Left forelimb (tissue), 1 donor: ENCODE data around the gene P2RY14.

Experiments used
- DNase-seq: peaks from one replicate; pipeline ENCODE4 v3.0.0-alpha.2; 2018; ENCODE audit warnings: low spot score

Gene P2RY14

DNA sequence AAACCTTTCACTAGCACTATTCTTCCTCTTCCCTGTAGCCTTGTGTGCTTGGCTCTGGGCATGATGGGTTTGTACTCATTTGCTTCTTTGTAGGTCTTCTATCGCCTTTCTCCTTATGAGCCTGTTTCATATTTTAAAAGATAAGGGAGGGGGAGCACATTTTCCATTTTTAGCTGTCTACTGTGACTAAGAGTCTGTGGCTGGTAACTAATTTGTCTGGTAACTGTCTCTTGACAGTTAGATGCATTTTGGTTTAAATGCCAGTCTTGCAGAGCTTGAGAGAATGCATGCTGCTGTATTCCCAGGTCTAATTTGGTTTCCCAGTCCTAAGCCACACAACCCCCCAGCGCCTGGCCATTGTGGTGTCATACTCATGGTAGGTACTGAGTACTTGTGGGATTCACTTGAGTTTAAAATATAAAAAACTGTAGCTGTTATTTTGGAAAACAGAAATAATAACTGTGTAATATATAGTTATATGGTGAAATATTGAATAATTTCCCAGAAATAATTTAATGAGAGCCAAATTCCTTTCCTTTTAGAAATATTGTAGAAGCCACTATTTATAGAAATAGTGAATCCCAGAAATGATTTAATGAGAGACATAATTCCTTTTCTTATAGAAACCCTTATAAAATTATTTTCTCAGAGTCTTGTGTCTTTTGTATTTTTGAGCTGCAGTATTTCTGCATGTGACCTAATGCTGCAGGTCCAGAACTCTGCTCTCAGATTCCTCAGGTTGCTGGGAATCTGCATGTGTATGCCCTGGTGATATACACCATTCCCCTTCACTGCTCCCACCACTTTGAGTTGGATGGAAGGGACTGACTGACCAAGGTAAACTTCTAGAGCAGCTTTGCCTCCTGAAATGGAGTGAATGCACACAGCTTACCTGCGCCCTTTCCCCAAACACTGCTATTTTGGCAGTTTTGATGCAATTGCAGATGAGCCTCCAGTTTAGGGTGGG is 61.4 kb downstream of the P2RY14 start:
- no peak for DNase-seq

DNA sequence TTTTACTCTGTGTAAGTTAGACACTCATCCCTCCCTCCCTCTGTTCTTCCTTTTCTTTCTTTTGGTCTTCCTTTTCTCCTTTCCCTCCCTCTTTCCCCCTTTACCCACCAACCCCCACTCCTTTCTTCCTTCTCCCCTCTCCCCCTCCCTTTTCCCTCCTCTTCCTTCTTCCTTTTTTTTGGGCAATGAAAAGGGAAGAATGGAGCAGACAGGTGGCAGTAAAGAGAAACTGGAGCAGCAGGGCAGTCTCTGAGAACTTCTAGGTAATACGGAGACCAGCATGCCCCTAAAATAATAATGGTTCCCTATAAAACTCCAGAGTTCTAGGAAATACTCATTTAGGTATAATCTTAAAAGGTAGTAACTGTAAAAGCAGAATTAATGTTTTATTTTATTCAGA is 63.9 kb downstream of the P2RY14 start:
- no peak for DNase-seq

GRCh38 chr3:151213881-151214280 is 64.5 kb downstream of the P2RY14 start:
- no peak for DNase-seq

- no peak for DNase-seq
Observed at GRCh38 chr3:151213151-151213550, 65.2 kb downstream of the P2RY14 start.

DNA sequence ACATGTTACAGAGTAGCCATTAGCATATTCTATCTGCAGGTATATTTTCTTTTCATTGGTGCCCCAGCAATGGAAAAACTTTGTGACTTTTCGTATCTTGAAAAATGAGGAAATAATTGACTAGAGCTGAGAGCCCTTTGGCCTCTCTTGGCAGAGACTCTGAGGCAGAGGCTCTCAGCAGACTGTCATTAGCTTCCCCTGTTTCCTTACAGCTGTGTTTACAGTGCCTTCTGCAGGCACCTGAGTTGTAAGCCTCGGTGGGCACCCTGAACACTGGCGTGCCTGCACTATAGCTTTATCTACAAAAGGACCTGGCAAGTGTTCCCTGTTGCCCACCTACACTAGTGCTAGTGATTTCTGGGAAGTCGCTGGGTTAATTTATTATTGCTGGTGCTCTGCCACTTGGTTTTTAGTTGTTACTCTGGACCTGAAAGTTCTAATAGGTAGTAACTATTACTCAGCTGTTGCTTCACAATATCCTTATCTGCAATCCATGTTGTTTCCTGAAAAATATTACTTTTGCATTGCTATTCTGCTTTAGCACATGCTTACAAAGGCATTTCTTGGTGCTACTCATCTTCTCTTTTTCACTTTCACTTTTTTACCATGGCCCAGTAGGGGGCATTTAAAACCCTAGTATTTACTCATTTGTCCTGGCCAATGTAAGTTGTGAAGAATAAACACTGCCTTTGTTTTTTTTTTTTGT is 67.5 kb downstream of the P2RY14 start:
- DNase-seq: no peak

DNA sequence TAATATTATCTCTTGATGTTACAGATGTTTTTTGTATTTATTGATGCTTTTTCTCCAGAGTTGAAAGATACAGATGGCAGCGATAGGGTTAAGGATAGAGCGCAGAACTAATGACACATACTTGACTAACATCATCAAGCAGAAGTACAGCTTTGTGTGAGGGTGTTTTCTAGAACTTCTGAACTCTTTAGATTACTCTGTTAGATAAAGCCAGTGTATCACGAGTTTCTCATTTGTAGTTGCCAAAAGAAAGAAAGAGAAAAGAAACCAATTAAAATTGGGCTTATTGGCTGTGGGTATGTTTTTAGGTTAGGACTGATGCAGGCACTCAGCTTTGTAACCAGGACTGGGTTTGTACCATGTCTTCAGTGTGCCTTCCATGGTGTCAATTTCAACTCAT is 68.7 kb downstream of the P2RY14 start:
- DNase-seq: no peak

DNA sequence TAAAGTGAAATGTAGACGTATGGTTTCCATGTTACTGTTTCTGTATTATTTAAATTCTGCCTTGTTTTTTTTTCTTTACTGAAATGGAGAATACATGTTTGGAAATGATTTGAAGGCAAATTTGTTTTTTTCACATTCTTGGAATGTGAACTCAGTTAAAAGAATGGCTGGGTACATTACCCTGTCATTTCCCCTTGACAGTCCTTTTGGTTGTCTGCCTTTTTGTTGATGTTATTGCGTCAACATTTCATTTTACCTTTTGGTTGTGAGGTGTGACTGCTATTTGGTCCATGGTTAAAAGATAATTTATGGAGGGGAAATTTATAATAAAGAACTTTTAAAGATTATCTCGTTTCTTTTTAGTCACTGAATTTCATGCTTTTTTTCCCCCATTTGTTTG is 72.1 kb downstream of the P2RY14 start:
- DNase-seq: no peak

GRCh38 chr3:151205482-151205881 is 72.9 kb downstream of the P2RY14 start:
- DNase-seq: no peak

DNA sequence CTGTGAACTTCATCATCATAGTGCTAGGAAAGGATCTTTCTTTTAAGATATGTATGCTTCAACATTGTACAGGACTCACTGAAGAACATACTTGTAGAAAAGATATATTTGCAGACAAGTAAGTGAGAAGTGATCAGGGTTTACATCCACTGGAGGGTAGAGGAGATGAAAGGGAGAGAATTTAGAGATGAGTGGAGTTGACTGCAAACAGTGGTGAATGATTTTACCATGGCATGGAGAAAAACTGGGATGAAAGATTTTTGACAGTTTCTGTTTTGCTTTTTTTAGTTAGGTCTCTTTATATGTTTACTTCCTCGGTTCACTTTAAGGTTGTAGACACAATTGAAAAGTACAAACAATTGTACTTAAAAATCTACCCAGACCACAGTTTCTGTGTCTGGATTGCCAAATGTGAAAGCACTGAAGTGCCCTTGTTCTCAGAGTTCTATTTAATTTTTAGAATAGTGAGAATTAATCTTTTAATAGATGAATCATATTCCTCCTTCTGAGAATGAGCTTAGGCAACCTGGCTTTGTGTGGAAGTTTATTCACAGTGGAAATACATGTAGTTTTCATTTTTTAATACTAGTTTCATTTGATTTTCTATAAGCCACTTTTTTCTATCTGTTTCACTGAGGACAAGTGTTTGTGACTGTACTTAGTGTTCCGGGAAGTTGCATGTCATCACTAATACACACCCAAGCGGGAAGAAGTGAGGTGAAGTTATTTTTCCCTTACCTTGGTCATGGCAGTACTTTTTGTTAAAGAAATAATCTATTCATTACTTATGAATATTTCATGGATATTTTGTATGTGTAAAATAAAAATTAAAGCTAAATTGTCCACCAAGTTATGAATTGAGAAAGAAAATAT is 73.6 kb downstream of the P2RY14 start:
- DNase-seq: no peak

DNA sequence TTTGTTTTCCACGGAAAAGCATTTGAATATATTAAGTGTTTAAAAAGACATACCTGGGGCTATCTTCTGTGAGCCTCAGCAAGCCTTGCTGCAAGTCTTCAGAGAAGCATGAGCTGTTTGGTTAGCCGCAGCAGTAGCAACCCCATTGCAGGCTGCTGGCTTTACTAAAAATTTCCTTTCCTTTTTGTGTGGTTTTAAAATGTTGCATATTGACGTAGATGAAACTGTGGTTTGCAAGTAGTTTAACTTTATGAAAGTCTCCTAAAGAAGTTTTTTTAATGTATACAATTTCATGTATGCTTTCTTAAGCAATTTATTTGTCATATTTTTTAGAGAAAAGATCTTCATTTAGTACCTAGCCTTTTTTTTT is 75.3 kb downstream of the P2RY14 start, which contains the start of gene GPR171:
Gene GPR171, minus strand, starts transcription at position 166 of the 370 bp plus-strand sequence. CDS start 3,830 bp downstream, outside the sequence.
- DNase-seq: no peak

GRCh38 chr3:151201051-151201730 is 77.2 kb downstream of the P2RY14 start:
- DNase-seq: no peak

DNA sequence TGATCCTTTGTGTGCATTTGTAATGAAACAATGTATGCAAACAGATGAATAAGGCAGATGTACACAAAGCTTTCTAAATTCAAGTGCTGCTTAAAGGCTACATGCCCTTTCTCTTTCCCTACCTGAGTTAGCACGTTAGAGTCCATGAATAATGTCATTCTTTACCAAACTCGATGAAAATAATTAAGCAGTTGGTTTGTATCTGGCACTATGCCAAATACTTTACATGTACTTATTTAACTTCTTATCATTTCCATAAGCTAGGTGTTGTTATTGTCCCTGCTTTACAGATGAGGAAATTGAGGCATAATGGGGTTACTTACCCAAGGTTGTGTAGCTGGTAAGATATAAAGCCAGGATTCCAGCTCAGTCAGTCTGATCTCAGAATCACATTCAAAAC is 77.8 kb downstream of the P2RY14 start:
- no peak for DNase-seq

- no peak for DNase-seq
Observed at GRCh38 chr3:151199554-151200438, 78.5 kb downstream of the P2RY14 start.

DNA sequence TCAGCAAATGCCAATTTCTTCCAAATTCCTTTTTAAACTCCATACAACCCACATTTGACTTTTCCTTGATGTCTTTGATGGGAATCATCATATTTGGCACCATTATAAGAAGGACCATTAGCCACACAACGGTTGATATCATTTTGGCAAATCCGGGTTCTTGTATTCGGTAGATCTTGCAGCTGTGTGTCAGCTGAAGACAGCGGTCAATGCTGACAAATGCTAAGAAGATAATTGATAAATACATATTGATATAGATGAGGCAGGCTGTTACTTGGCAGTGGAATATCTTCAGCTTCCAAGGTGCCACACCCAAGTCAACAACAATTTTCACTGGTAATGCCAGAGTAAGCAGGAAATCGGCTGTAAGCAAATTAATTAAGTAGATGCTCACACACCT is 79.5 kb downstream of the P2RY14 start:
- no peak for DNase-seq

DNA sequence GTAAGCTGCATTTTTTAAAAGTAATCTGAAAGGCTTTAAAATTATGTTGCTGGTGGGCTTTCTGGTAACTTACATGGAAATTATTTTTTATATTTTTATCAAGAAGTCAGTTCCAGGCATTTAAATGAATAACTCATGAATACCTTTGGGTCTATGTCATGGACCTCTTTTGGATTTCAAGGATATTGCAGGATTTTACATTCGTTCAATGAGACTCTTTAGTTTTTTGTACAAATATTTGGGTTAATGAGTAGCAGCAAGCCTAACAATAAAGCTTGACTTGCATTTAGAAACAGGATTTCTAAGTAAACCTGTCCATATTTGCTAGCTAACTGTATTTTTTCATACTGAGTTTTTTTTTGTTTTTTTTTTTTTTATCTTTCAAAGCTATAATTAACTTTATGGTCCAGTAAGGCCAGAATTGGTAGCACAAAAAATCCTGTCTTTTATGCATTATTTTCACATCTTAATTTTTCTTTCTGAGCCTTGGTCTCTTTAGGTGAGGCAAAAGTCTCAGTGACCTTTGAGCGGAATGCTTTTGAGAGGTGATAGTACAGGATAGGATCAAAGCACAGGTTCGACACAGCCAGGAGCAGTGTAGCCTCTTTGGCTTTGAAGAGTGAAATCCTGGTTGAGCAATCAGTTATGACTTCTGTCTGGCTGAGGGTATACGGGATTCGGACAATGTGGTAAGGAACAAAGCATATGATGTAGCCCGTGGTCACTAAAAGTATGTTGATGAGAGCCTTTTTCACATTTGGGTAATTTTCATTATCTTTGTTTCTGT is 80.2 kb downstream of the P2RY14 start:
- DNase-seq: no peak

DNA sequence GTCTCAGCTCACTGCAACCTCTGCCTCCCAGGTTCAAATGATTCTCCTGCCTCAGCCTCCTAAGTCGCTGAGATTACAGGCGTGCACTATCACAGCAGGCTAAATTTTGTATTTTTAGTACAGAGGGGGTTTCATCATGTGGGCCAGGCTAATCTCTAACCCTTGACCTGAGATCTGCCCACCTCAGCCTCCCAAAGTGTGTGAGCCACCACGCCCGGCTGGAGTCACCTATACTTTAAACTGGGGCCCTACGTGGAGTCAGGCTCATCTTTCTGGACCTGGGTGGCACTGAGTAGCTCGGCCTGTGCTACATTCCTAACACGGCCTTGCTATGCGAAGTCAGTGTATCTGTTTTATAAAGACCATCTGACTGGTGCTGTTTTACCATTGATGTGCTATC is 81.1 kb downstream of the P2RY14 start:
- DNase-seq: no peak

- DNase-seq: no peak
Observed at GRCh38 chr3:151196434-151196833, 81.9 kb downstream of the P2RY14 start.

DNA sequence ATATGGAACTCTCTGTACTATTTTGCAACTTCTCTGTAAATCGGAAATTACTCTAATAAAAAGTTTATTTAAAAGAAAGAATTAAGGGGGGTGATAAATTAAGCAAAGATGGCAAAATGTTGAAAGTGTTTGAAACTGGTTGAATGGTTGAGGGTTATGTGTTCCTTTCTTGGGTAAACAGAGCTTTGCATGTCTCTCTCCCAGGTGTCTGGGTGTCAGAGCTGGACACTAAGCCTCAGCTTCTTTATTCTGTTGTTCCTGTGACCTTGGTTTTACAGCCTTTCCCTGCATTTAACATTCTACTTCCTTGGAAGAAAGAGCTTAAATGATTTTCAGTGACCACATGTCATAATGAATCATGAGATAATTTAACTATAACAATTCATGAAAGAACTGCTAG is 82.5 kb downstream of the P2RY14 start:
- no peak for DNase-seq

DNA sequence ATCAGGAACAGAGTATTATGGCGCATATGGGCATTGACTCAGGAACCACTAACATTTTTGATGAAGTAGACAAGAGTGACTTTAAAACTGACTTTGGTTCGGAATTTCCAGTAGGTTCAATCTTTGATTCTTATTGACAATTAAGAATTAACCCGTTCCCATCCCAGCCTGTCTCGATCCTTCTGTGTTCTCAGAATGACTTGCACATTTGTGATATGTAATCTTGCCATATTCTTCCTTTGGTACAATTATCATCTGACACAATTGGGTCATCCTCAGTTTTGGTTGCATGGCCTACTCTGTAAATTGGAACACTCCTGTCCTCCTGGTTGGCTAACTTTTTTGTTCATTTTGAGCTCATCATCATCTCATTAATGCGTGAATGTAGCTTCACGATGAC is 85.8 kb downstream of the P2RY14 start:
- DNase-seq: no peak

DNA sequence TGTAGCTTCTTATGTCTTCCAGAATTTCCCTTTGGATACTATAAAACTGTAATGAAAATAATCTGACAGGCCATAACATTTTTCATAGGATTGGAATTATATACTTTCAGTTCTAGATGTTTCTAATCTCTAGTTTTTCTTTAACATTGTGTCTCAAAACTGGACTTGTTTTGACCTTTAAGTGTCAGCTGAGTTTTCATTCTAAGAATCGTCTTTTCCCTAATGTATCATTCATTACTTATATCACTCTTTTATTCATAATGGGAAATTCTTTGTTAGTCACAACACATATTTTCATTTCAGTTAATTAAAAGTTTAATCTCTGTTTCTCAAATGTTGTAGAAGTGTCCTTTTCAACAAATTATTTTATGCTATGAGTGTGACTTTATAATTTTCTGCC is 87.2 kb downstream of the P2RY14 start:
- no peak for DNase-seq
